ENCODE measurements around the gene SLC9C2.
"Not testable (repeated sequence)": the region's sequence is repeated elsewhere in the genome, so short reads cannot be mapped to it uniquely, and the experiment has no call there.

Gene SLC9C2

GRCh38 chr1:173551699-173552098 lies 51.2 kb downstream of the SLC9C2 start:
- Histone ChIP-seq H3K9ac (ENCODE audit: low read depth, low read length) (no peak overlapping the region), H3K9me3 (ENCODE audit: control insufficient read depth, insufficient read depth, low read length) (no peaks in the 10 kb centered on the region)

GRCh38 chr1:173549813-173550212 lies 53.1 kb downstream of the SLC9C2 start:
- Histone ChIP-seq H3K9ac (ENCODE audit: low read depth, low read length) (no peak overlapping the region), H3K27me3 (ENCODE audit: control insufficient read depth, insufficient read depth, low read length) (no peaks in the 10 kb centered on the region), H3K36me3 (ENCODE audit: control insufficient read depth, insufficient read depth, low read length) (no peaks in the 10 kb centered on the region), H3K4me1 (ENCODE audit: control insufficient read depth, insufficient read depth, low read length) (peaks cover 3% of the 10 kb centered on the region), H3K4me3 (ENCODE audit: low read depth, low read length) (no peak overlapping the region), H3K9me3 (ENCODE audit: control insufficient read depth, insufficient read depth, low read length) (no peaks in the 10 kb centered on the region)

More at GRCh38 chr1:173551699-173552098, 51.2 kb downstream of the SLC9C2 start:
- Histone ChIP-seq H3K4me3 (ENCODE audit: low read depth, low read length) (no peak overlapping the region), H3K36me3 (ENCODE audit: control insufficient read depth, insufficient read depth, low read length) (no peaks in the 10 kb centered on the region), H3K4me1 (ENCODE audit: control insufficient read depth, insufficient read depth, low read length) (peaks cover 3% of the 10 kb centered on the region), H3K27me3 (ENCODE audit: control insufficient read depth, insufficient read depth, low read length) (no peaks in the 10 kb centered on the region)

GRCh38 chr1:173545688-173546087 lies 57.2 kb downstream of the SLC9C2 start:
- Histone ChIP-seq H3K27me3 (ENCODE audit: control insufficient read depth, insufficient read depth, low read length) (no peaks in the 10 kb centered on the region), H3K4me1 (ENCODE audit: control insufficient read depth, insufficient read depth, low read length) (peaks cover 3% of the 10 kb centered on the region), H3K36me3 (ENCODE audit: control insufficient read depth, insufficient read depth, low read length) (no peaks in the 10 kb centered on the region), H3K9ac (ENCODE audit: low read depth, low read length) (no peak overlapping the region), H3K4me3 (ENCODE audit: low read depth, low read length) (no peak overlapping the region), H3K9me3 (ENCODE audit: control insufficient read depth, insufficient read depth, low read length) (no peaks in the 10 kb centered on the region)

GRCh38 chr1:173536223-173536622 lies 66.6 kb downstream of the SLC9C2 start:
- no peaks in the 10 kb centered on the region for H3K36me3 ChIP-seq (ENCODE audit: control insufficient read depth, insufficient read depth, low read length)
- peaks cover 2% of the 10 kb centered on the region for H3K4me1 ChIP-seq (ENCODE audit: control insufficient read depth, insufficient read depth, low read length)
- no peak overlapping the region for H3K9ac ChIP-seq (ENCODE audit: low read depth, low read length)
- no peak overlapping the region for H3K4me3 ChIP-seq (ENCODE audit: low read depth, low read length)
- H3K27me3 ChIP-seq (ENCODE audit: control insufficient read depth, insufficient read depth, low read length) = no peaks in the 10 kb centered on the region
- no peaks in the 10 kb centered on the region for H3K9me3 ChIP-seq (ENCODE audit: control insufficient read depth, insufficient read depth, low read length)

- Histone ChIP-seq H3K9ac (ENCODE audit: low read depth, low read length) (no peak overlapping the region), H3K36me3 (ENCODE audit: control insufficient read depth, insufficient read depth, low read length) (no peaks in the 10 kb centered on the region), H3K27me3 (ENCODE audit: control insufficient read depth, insufficient read depth, low read length) (no peaks in the 10 kb centered on the region), H3K9me3 (ENCODE audit: control insufficient read depth, insufficient read depth, low read length) (no peaks in the 10 kb centered on the region), H3K4me3 (ENCODE audit: low read depth, low read length) (no peak overlapping the region), H3K4me1 (ENCODE audit: control insufficient read depth, insufficient read depth, low read length) (peaks cover 13% of the 10 kb centered on the region)
Observed at GRCh38 chr1:173532237-173532636, 70.6 kb downstream of the SLC9C2 start.

- H3K4me3 ChIP-seq (ENCODE audit: low read depth, low read length) = no peak overlapping the region
Observed at GRCh38 chr1:173530795-173531693, 71.8 kb downstream of the SLC9C2 start.

GRCh38 chr1:173529106-173529505 lies 73.8 kb downstream of the SLC9C2 start:
- Histone ChIP-seq H3K36me3 (ENCODE audit: control insufficient read depth, insufficient read depth, low read length) (no peaks in the 10 kb centered on the region), H3K27me3 (ENCODE audit: control insufficient read depth, insufficient read depth, low read length) (no peaks in the 10 kb centered on the region), H3K4me1 (ENCODE audit: control insufficient read depth, insufficient read depth, low read length) (peaks cover 13% of the 10 kb centered on the region), H3K9me3 (ENCODE audit: control insufficient read depth, insufficient read depth, low read length) (no peaks in the 10 kb centered on the region), H3K4me3 (ENCODE audit: low read depth, low read length) (no peak overlapping the region), H3K9ac (ENCODE audit: low read depth, low read length) (no peak overlapping the region)

More at GRCh38 chr1:173530795-173531693, 71.8 kb downstream of the SLC9C2 start:
- H3K36me3 ChIP-seq (ENCODE audit: control insufficient read depth, insufficient read depth, low read length) = no peaks in the 10 kb centered on the region
- H3K9me3 ChIP-seq (ENCODE audit: control insufficient read depth, insufficient read depth, low read length) = no peaks in the 10 kb centered on the region
- H3K27me3 ChIP-seq (ENCODE audit: control insufficient read depth, insufficient read depth, low read length) = no peaks in the 10 kb centered on the region
- H3K4me1 ChIP-seq (ENCODE audit: control insufficient read depth, insufficient read depth, low read length) = peaks cover 13% of the 10 kb centered on the region
- no peak overlapping the region for H3K9ac ChIP-seq (ENCODE audit: low read depth, low read length)

- H3K9me3 ChIP-seq (ENCODE audit: control insufficient read depth, insufficient read depth, low read length) = no peaks in the 10 kb centered on the region
- H3K36me3 ChIP-seq (ENCODE audit: control insufficient read depth, insufficient read depth, low read length) = no peaks in the 10 kb centered on the region
- H3K4me3 ChIP-seq (ENCODE audit: low read depth, low read length) = no peak overlapping the region
- H3K27me3 ChIP-seq (ENCODE audit: control insufficient read depth, insufficient read depth, low read length) = no peaks in the 10 kb centered on the region
- H3K9ac ChIP-seq (ENCODE audit: low read depth, low read length) = no peak overlapping the region
- peaks cover 13% of the 10 kb centered on the region for H3K4me1 ChIP-seq (ENCODE audit: control insufficient read depth, insufficient read depth, low read length)
Observed at GRCh38 chr1:173527151-173527826, 75.6 kb downstream of the SLC9C2 start.

- H3K27me3 ChIP-seq (ENCODE audit: control insufficient read depth, insufficient read depth, low read length) = no peaks in the 10 kb centered on the region
- no peak overlapping the region for H3K9ac ChIP-seq (ENCODE audit: low read depth, low read length)
- H3K9me3 ChIP-seq (ENCODE audit: control insufficient read depth, insufficient read depth, low read length) = no peaks in the 10 kb centered on the region
- H3K4me1 ChIP-seq (ENCODE audit: control insufficient read depth, insufficient read depth, low read length) = peaks cover 7% of the 10 kb centered on the region
- H3K36me3 ChIP-seq (ENCODE audit: control insufficient read depth, insufficient read depth, low read length) = no peaks in the 10 kb centered on the region
- H3K4me3 ChIP-seq (ENCODE audit: low read depth, low read length) = no peak overlapping the region
Observed at GRCh38 chr1:173525926-173526325, 76.9 kb downstream of the SLC9C2 start.

- Histone ChIP-seq H3K4me1 (ENCODE audit: control insufficient read depth, insufficient read depth, low read length) (peaks cover 8% of the 10 kb centered on the region), H3K9me3 (ENCODE audit: control insufficient read depth, insufficient read depth, low read length) (no peaks in the 10 kb centered on the region), H3K9ac (ENCODE audit: low read depth, low read length) (no peak overlapping the region), H3K4me3 (ENCODE audit: low read depth, low read length) (no peak overlapping the region), H3K27me3 (ENCODE audit: control insufficient read depth, insufficient read depth, low read length) (no peaks in the 10 kb centered on the region), H3K36me3 (ENCODE audit: control insufficient read depth, insufficient read depth, low read length) (no peaks in the 10 kb centered on the region)
Observed at GRCh38 chr1:173523329-173523728, 79.5 kb downstream of the SLC9C2 start.

- Histone ChIP-seq H3K4me1 (ENCODE audit: control insufficient read depth, insufficient read depth, low read length) (peaks cover 3% of the 10 kb centered on the region), H3K4me3 (ENCODE audit: low read depth, low read length) (no peak overlapping the region)
Observed at GRCh38 chr1:173520799-173521198, 82.1 kb downstream of the SLC9C2 start.

GRCh38 chr1:173514503-173514902 lies 88.4 kb downstream of the SLC9C2 start:
- H3K9me3 ChIP-seq (ENCODE audit: control insufficient read depth, insufficient read depth, low read length); H3K27me3 ChIP-seq (ENCODE audit: control insufficient read depth, insufficient read depth, low read length); H3K9ac ChIP-seq (ENCODE audit: low read depth, low read length); H3K36me3 ChIP-seq (ENCODE audit: control insufficient read depth, insufficient read depth, low read length); H3K4me1 ChIP-seq (ENCODE audit: control insufficient read depth, insufficient read depth, low read length); H3K4me3 ChIP-seq (ENCODE audit: low read depth, low read length): not testable (repeated sequence)

More at GRCh38 chr1:173520799-173521198, 82.1 kb downstream of the SLC9C2 start:
- Histone ChIP-seq H3K36me3 (ENCODE audit: control insufficient read depth, insufficient read depth, low read length) (no peaks in the 10 kb centered on the region), H3K27me3 (ENCODE audit: control insufficient read depth, insufficient read depth, low read length) (no peaks in the 10 kb centered on the region), H3K9me3 (ENCODE audit: control insufficient read depth, insufficient read depth, low read length) (no peaks in the 10 kb centered on the region), H3K9ac (ENCODE audit: low read depth, low read length) (no peak overlapping the region)

All from iPS-15b (cell line).